HG03520 (cell line): ENCODE data around the gene YARS2.
"Not testable (repeated sequence)": the region's sequence is repeated elsewhere in the genome, so short reads cannot be mapped to it uniquely, and the experiment has no call there.

Experiments
- ATAC-seq: cut with Tn5 transposase; IDR thresholded peaks from one replicate; pipeline ENCODE4 v1.9.1; 2021; ENCODE audit warnings: mild to moderate bottlenecking, moderate library complexity; ENCODE audit not compliant: unreplicated experiment

The YARS2 gene

DNA sequence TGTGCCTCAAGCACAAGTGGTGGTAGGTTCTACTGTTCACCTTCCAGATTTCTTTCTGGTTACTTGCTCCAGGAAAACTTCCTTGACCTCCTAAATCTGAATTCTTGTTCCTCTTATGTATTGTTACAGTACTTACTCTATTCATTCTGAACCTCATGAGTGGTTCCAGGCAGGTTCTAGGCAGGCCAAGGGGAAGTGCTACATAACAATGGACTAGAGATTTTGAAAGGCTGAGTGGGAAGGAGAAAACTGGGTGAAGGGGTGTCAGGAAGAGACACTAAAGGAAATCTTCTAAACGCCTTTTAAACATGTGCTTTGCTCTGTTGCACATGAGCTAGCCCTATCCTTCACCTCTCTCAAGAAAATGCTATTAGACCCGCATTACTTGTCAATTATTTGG lies 1.6 kb downstream of the YARS2 start:
- ATAC-seq: no peak

DNA sequence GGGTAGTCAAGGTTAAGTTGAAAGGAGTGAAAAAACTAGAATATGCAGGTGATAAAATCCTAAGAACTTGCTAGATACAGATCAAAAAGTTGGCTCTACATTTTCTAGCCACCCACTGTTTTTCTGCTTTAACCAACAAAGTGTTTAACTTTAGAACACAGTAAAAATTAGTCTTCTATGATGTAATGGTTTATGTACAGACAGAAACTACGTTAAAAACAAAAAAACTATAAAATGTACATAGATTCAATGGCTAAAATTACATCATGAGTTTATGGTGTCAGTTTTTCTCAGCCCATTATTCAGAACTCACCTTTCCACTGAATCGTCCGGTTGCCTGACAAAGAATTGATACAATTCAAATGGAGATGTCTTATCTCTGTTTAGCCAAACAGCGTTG lies 2.1 kb downstream of the YARS2 start:
- ATAC-seq: no peak

DNA sequence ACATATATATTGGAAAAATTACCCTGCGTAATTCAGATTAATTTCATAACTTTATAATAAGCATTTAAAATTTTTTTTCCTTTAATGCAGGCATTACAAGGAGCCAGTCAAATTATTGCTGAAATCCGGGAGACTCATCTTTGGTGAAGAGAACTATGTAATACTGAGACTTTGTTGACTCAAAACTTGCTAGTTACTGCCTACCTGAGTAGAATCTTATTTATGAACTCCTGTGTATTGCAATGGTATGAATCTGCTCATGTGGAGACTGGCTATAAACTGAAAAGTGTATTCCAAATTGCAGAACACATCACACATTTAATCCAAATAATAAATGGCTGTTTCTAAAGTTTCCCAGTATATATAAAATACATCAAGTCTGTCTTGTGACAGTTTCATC lies 12.4 kb downstream of the YARS2 start:
- ATAC-seq: no peak

DNA sequence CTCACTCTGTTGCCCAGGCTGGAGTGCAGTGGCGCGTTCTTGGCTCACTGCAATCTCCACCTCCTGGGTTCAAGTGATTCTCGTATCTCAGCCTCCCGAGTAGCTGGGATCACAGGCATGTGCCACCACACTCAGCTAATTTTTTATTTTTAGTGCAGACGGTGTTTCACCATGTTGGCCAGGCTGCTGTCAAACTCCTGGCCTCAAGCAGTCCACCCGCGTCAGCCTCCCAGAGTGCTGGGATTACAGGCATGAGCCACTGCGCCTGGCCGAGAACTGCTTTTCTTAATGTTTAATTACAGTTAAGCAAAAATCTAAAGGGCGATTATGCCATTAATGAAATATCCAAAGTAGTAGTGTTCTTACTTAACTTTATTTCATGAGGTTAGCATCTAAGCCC lies 13.6 kb downstream of the YARS2 start:
- no peak for ATAC-seq

DNA sequence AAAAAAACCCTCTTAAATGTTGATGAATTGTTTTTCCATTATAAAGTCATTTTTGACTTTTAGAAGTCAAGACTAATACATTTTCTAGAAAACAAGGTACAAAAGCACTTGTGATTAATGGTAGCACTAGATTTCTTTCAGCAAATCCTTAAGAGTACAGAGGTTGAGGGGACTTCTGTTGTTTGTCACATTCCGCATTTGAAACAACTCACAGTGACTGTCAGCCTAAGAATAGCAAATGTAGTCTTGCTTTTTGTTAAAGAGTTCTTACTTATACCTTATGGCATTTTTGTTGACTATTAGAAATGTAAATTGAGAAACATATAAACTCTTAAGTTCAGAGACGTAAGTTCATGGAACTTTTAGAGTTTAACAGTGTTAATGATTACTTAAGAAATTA lies 16.4 kb downstream of the YARS2 start:
- ATAC-seq: no peak

DNA sequence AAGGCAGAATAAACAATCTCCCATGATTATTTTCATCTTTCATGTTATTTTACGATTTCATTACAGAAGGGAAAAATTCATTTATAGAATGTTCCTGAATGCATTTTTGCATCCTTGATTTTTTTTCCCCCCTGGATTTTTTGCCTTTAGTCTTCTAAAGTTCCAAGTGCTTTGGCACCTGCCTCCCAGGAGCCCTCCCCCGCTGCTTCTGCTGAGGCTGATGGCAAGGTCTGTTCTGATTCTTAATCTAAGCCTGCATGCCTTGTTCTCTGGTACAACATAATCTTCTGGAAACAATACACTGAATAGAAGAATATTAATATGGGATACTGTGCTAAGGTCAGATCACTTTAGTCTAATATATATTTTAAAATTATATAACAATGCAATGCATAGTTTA lies 18.0 kb downstream of the YARS2 start:
- ATAC-seq: no peak

DNA sequence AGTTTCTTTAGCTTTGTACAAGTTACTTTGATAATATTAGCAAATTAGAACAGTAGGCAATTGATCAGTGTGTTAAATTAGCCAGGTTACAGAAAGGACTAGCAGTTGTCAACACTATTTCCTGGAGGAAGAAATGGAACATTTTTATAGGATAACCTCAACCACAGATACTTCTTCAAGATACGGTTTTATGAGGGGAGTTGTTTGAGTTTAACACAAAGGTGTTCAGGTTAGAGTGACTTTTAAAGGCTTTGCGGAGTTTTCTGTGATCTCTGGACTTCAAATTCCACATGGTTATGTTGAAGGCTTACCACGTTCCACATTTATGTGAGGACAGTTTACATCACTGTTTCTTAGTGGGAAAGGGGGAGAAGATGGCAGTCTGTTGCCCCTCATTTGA lies 19.3 kb downstream of the YARS2 start:
- ATAC-seq: no peak

DNA sequence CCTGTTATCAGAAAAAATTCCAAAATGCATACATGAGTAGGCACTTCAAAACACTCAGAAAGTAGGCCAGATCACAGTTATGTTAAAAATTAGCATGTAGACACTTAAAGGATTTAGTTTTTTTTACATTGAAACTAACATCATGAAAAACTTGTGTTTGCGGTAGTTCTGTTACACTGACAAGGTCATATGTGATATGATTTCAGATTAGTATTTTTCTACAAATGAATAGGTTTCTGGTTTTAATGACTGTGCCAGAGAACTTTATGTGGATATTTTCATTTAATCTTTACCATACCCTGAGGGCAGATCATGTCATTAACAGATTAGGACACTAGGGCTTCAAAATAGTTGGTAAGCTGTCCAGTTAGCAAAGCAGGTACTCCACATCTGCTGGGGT lies 20.7 kb downstream of the YARS2 start:
- no peak for ATAC-seq

DNA sequence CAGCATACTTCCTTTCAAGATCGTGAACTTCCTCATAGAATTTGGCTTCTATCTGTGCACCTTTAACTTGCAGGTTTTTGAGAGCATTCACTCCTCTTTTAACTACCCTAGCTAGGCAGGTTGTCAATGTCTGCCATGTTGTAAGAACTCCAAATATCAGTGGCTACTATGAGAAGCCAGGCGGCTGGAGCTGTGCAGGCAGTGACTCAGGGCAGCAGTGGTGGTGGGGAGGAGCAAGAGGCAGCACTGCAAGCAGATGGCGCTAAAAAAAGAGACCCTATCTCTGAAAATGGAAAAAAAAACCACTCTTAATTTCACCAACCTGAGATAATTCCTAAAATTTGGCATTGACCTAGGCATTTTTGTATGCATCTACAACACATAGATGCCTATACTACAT lies 28.5 kb downstream of the YARS2 start:
- ATAC-seq: no peak

DNA sequence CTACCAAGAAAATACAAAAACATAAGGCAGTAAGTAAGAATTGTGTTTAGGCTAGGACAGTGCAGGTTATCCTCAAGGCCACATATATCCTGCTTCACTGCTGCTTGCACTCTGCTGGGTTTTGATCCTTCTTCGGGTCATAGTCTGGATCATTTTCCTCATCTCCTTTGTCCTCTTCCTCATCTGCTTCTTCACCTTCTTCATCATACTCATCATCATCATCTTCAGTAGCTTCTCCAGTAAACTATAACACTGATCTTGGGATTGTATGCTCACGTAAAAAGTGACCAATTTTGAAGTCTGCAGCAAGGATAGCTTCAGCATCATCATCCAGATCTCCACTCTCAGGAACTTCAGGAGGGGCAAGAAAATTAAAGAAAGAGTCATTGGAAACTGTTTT lies 29.4 kb downstream of the YARS2 start:
- no peak for ATAC-seq

DNA sequence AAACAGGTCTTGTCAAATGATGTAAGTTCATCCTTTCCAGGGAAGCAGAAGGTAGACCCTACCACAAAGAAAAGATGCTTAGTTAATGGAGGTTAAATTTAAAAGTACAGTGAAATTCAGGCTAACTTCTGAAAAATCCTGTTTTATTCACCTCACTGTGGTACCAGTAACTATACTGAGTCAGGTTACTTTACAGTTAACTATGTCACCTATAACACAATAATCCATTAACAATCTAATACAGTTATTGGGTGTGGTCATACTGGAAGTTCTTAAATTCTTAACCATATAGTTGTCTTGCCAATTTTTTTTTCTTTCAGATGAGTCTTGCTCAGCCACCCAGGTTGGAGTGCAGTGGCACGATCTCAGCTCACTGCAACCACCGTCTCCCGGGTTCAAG lies 30.4 kb downstream of the YARS2 start:
- not testable (repeated sequence) for ATAC-seq

DNA sequence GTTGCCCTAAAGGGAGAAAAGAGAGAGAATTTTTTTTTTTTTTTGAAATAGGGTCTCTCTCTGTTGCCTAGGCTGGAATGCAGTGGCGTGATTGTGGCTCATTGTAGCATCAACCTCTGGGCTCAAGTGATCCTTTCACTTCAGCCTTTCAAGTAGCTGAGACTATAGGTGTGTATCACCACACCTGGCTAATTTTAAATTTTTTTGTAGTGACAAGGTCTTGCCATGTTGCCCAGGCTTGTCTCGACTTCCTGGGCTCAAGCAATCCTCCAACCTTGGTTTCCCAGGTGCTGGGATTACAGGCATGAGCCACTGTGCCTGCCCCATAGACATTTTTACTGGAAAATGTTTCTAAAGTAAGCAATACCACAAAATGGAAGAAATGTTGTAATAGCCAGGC lies 36.8 kb downstream of the YARS2 start:
- ATAC-seq: no peak

DNA sequence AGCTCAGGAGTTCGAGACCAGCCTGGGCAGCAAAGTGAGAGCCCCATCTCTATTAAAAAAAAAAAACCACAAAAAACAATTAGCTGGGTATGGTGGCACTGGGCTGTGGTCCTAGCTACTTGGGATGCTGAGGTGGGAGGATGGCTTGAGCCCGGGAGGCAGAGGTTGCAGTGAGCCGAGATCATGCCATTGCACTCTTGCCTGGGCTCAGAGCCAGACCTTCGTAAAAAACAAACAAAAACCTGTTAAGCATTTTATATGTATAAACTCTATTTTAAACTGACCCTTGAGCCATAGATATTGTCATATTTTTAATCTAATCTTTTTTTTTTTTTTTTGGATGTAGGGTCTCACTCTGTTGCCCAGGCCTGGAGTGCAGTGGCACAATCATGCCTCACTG lies 40.9 kb downstream of the YARS2 start:
- ATAC-seq: no peak

DNA sequence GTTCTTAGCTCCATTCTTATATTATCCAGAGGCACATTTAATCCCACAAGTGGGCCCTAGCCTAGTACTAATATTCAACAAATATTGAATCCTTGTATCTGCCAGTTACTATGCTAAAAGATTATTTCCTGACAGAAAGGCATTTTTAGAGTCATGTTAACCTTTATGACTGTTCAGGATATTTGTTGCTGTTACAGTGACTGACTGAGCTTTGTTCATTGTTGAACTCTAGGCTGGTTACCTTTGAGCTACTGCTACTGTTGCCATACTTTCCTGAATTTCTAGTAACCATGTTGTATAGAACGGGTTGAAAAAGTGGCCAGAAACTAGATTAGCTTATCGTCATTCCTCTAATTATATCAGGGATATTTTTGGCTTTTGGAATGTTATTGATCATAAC lies 46.8 kb downstream of the YARS2 start:
- no peak for ATAC-seq

DNA sequence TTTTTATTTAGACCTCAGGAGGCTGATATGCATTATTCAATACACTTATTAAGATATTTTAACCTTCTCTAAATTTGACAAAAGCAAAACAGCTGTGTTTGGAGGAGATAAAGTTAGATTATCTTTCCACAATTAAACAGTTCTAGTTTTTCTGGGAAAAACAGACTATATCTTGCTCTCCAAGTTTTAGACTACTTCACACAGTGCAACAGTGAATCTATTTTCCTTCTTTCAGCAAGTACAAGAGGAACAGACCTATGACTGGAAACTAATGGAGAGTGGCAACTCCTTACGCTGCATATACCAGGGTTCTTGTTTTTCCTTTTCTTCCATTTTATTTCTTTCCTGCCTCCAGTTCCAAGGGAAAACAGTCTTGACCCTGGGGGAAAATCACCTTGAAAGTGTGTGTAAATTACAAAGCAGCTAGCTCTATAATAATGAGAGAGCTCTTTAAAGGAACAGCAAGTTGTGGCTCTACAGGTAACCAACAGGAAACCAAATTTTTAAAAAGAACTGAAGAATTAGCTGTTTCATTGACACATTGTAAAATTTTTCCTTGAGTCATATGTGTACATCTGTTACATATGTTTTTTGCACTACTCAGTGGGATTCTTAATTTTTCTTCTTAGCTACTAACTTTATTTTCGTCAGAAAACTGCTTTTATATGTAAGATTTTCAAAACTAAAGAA lies 49.2 kb downstream of the YARS2 start:
- no peak for ATAC-seq

DNA sequence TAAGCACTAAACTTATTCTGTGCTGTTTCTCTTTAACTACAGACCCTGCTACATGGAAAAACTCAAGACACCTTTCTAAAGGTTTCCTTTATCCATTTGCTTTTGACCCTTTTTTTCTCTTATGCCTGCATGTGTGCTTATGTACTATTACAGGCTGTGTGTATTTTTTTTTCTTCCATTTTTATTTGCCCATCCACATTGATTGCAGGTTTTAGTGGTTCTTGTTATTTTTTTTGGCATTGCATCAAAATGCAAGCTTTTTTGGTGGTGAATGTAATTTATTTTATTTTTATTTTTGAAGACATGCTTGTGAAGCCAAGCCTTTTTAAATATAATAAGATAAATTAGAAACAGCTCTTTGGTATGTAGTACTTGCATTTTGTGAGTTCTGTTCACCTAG lies 49.9 kb downstream of the YARS2 start:
- ATAC-seq: no peak

DNA sequence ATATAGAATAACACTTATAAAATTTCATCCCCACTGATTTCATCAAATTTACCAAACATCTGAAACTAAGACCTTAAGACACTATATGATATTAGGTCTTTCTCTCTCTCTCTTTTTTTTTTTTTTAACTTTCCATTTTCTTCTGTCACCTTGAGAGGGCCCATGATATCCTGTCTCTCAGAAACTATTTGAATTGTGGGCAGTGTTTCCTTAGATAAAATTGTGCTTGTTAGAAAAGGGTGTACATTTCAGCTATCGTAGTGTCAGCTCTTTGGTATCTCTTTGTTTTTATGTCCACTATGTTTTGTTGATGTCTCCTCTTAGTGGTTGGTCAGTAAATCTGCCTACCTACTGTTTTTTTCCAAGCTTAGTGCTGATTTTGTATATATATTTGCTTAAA lies 52.8 kb downstream of the YARS2 start:
- ATAC-seq: no peak

DNA sequence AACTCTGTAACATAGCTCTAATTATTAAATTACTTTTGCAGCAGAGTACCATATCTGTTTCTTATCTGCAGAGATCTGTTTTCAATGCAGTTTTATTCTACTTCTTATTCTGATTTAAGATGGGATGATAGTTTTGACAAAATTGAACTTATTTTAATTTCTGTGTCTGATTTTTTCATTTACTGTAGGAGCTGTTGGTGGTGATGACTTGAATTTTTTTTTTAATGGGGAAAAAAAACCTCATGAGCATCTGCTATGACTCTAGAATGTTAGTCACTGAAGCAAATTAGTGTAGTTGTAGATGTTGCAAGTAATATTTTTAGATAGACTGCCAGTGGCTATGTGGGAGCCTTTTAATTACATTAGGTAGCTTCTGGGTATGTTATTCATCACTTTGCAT lies 53.2 kb downstream of the YARS2 start:
- no peak for ATAC-seq

DNA sequence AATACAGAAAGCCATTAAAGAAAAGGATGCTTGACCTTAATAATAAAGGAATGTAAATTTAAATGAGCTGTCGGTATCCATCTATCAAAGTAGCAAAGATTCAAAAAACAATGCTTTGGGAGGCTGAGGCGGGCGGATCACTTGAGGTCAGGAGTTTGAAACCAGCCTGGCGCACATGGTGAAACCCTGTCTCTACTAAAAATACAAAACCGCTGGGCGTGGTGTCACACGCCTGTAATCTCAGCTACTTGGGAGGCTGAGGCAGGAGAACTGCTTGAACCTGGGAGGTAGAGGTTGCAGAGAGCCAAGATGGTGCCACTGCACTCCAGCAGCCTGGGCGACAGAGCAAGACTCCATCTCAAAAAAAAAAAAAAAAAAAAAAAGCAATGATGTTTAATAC lies 56.3 kb downstream of the YARS2 start:
- ATAC-seq: not testable (repeated sequence)

DNA sequence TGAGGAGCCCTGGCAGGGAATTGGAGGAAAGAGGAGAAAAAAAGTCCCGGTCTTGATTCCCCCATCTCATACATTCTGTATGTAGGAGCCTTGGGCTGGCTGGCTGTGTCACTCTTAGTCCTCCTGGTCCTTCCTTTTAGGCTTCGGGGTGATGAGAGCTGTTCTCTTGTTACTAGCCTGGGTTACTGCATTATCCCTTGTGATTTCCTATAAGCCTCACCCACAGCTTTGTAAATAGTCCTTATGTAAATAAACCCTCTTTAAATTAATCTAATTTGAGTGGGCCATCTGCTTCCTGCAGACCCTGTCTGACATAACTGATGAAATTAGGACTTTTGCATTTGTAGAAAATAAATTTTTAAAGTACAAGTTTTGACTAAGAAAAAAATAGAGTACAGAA lies 57.4 kb downstream of the YARS2 start:
- no peak for ATAC-seq

DNA sequence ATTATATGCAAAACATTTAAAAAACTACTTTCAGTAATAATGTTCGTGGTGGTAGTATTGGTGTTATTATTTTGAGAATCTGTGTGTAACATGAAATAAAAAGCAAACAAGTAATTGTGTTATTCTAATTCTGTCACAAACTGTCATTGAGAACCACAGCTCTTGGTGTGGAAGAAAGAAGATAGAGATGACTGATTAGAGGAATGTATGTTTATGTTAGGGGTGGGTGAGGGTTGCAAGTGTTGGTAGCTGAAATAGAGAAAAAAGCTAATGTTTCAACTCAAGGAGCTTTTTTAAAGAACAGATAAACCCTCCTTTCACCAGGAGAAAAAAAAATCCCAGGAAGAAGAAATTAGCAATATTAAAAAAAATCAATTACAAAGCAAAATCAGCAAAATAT lies 58.3 kb downstream of the YARS2 start:
- ATAC-seq: no peak
